Testis (tissue), 2 donors: ENCODE data around the gene RECQL.

Experiments used
- POLR2A ChIP-seq: fragments of 450-650 bp; IDR thresholded peaks from one replicate; pipeline ENCODE4 v1.6.1; 2017; ENCODE audit warnings: antibody characterized with exemption, mild to moderate bottlenecking, moderate library complexity
- TF ChIP-seq, protein P1 (sequence below), 3 experiments: fragments of 450-650 bp in 2 of 3; fragments of 200-600 bp in 1 of 3; sonication (generic) in 1 of 3; IDR thresholded peaks; one replicate each; pipeline ENCODE4 v1.5.1; 2016 to 2019; ENCODE audit warnings: antibody characterized with exemption in 3 of 3, mild to moderate bottlenecking in 2 of 3, moderate library complexity in 1 of 3

DNA sequence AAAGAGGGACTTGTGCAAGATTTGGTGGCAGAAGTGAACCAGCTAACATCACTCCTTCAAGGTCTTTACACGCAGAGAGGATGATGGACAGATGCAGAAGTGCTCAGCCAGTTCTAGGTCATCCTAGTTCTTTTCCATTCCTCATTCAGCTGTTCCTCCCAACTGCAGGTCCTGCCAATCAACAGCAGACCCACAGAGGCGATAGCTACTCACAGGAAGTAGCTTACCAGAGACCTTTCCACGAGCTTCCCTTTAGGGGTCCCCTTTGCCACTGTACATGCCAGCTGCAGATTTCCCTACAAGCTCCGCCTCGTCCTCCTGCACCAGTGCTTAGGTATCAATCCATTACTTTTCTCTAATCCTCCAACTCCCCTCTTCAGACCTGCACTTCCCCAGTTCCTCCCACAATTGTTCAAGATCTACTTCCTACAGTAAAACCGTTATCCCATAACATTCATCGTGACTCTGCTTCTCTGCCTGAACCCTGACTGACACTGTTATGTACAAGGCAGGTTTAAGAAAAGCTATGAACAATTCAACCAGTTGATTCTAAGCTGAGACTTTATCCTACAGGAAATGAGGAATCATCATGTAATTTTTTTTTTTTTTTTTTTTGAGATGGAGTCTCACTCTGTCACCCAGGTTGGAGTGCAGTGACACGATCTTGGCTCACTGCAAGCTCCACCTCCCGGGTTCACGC lies 22.5 kb downstream of the RECQL start:
- TF ChIP-seq, protein P1, sequence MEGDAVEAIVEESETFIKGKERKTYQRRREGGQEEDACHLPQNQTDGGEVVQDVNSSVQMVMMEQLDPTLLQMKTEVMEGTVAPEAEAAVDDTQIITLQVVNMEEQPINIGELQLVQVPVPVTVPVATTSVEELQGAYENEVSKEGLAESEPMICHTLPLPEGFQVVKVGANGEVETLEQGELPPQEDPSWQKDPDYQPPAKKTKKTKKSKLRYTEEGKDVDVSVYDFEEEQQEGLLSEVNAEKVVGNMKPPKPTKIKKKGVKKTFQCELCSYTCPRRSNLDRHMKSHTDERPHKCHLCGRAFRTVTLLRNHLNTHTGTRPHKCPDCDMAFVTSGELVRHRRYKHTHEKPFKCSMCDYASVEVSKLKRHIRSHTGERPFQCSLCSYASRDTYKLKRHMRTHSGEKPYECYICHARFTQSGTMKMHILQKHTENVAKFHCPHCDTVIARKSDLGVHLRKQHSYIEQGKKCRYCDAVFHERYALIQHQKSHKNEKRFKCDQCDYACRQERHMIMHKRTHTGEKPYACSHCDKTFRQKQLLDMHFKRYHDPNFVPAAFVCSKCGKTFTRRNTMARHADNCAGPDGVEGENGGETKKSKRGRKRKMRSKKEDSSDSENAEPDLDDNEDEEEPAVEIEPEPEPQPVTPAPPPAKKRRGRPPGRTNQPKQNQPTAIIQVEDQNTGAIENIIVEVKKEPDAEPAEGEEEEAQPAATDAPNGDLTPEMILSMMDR (IDR thresholded peaks at IDR 0.05), result no peak
- TF ChIP-seq POLR2A, result no peak
